Spleen (tissue), 7 donors: ENCODE data around the gene PTPRN2.

Experiments used
- CTCF ChIP-seq, 11 experiments: fragments of 200-600 bp in 7 of 11; fragments of 450-650 bp in 4 of 11; sonication (generic) in 4 of 11; IDR thresholded peaks in 8 of 11; conservative IDR thresholded peaks in 3 of 11; 1 replicate in 7 of 11; 2 replicates in 4 of 11; pipeline versions ENCODE4 v1.4.0 to v1.8.0; 2016 to 2021; ENCODE audit warnings: antibody characterized with exemption in 11 of 11, inconsistent platforms in 4 of 11, mild to moderate bottlenecking in 1 of 11
- POLR2A ChIP-seq, 3 donors: fragments of 450-650 bp; IDR thresholded peaks; one replicate each; pipeline ENCODE4 v1.5.1; 2017; ENCODE audit warnings: antibody characterized with exemption in 3 of 3, mild to moderate bottlenecking in 1 of 3
- donor health status: DM: no; HTN: no; CAD: no; lungs with moderate emphysema.
- donor health status: DM: no; HTN: no; CAD: no.
- donor health status: DM: no; HTN: no; CAD: no.

- TF ChIP-seq POLR2A (IDR thresholded peaks at IDR 0.05) (no peak), CTCF (IDR thresholded peaks at IDR 0.05 in 8 of 11, conservative IDR thresholded peaks at IDR 0.05 in 3 of 11) (no peak)
Measured at GRCh38 chr7:157978766-157979165, 608.9 kb downstream of the PTPRN2 start.
